Upper lobe of right lung (tissue), 1 donor: ENCODE measurements around the gene MYO1B. TPM values are rescaled to one million over a fixed set of nuclear protein-coding genes. Genes with fewer than 3 reads are reported as not detected.

Experiments used
- ATAC-seq: fragments of 200-7000 bp; cut with Tn5 transposase; one replicate; pipeline ENCODE4 v1.9.1; 2020; ENCODE audit warnings: mild to moderate bottlenecking, moderate library complexity
- DNase-seq: peaks from one replicate; pipeline ENCODE4 v3.0.0-alpha.2; 2020
- H3K27ac ChIP-seq: fragments of 200-600 bp; one replicate; pipeline ENCODE4 v1.8.0; 2022
- H3K27me3 ChIP-seq: fragments of 200-600 bp; one replicate; pipeline ENCODE4 v1.8.0; 2022; ENCODE audit warnings: mild to moderate bottlenecking
- H3K36me3 ChIP-seq: fragments of 200-600 bp; one replicate; pipeline ENCODE4 v1.8.0; 2022
- H3K4me1 ChIP-seq: fragments of 200-600 bp; one replicate; pipeline ENCODE4 v1.8.0; 2022
- H3K4me3 ChIP-seq: fragments of 200-600 bp; one replicate; pipeline ENCODE4 v1.8.0; 2022; ENCODE audit warnings: mild to moderate bottlenecking
- H3K9me3 ChIP-seq: fragments of 200-600 bp; one replicate; pipeline ENCODE4 v1.8.0; 2022
- intact Hi-C: fragments of 100-400 bp; cut with DNase I; formaldehyde crosslinking; loops from one replicate; pipeline ENCODE4 v1.11.0; 2022
- total RNA-seq: library from RNA; stranded (reverse); fragmentation: NEBNext Ultra II Directional; extraction: Animal tissue kit (Norgen Biotek cat#: 25700); gene quantifications from one replicate; pipeline ENCODE4 v1.2.1, GENCODE V29; 2021
- TF ChIP-seq, protein P1 (sequence below): fragments of 200-600 bp; IDR thresholded peaks from one replicate; pipeline ENCODE4 v1.8.0; 2022; ENCODE audit warnings: antibody characterized with exemption
- donor health status: DM: no; HTN: yes; CAD: no; lungs with severe emphysema.

Gene MYO1B
- total RNA-seq, 1 donor from 2014 or later, result 231 TPM

GRCh38 chr2:191226196-191226595 is 19.0 kb upstream of the MYO1B start:
- Histone ChIP-seq H3K27ac (no peak overlapping the region), H3K4me3 (no peak overlapping the region), H3K9me3 (no peaks in the 10 kb centered on the region), H3K27me3 (no peaks in the 10 kb centered on the region), H3K4me1 (no peaks in the 10 kb centered on the region), H3K36me3 (no peaks in the 10 kb centered on the region)
- intact Hi-C loops, result loop anchor here (10.0 kb wide), 1 partner anchor 279 kb away; no protein-coding TSS in a partner anchor
- ATAC-seq (no peak), DNase-seq (no peak)
- TF ChIP-seq, protein P1, sequence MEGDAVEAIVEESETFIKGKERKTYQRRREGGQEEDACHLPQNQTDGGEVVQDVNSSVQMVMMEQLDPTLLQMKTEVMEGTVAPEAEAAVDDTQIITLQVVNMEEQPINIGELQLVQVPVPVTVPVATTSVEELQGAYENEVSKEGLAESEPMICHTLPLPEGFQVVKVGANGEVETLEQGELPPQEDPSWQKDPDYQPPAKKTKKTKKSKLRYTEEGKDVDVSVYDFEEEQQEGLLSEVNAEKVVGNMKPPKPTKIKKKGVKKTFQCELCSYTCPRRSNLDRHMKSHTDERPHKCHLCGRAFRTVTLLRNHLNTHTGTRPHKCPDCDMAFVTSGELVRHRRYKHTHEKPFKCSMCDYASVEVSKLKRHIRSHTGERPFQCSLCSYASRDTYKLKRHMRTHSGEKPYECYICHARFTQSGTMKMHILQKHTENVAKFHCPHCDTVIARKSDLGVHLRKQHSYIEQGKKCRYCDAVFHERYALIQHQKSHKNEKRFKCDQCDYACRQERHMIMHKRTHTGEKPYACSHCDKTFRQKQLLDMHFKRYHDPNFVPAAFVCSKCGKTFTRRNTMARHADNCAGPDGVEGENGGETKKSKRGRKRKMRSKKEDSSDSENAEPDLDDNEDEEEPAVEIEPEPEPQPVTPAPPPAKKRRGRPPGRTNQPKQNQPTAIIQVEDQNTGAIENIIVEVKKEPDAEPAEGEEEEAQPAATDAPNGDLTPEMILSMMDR, result no peak

GRCh38 chr2:191228333-191228732 is 16.9 kb upstream of the MYO1B start:
- Histone ChIP-seq H3K27ac (no peak overlapping the region), H3K27me3 (no peaks in the 10 kb centered on the region), H3K9me3 (no peaks in the 10 kb centered on the region), H3K4me1 (no peaks in the 10 kb centered on the region), H3K36me3 (no peaks in the 10 kb centered on the region), H3K4me3 (no peak overlapping the region)
- intact Hi-C loops, result loop anchor here (10.0 kb wide), 1 partner anchor 276 kb away; no protein-coding TSS in a partner anchor
- DNase-seq (no peak), ATAC-seq (no peak)
- TF ChIP-seq, protein P1, result no peak

- Histone ChIP-seq H3K9me3 (no peaks in the 10 kb centered on the region), H3K4me3 (no peak overlapping the region), H3K36me3 (no peaks in the 10 kb centered on the region), H3K4me1 (no peaks in the 10 kb centered on the region), H3K27me3 (no peaks in the 10 kb centered on the region), H3K27ac (no peak overlapping the region)
- ATAC-seq, result peak; percentile 48
- intact Hi-C loops, result loop anchor here (10.0 kb wide), 1 partner anchor 276 kb away; no protein-coding TSS in a partner anchor
- TF ChIP-seq, protein P1, result no peak
- no peak for DNase-seq
Observed at GRCh38 chr2:191228861-191229260, 16.3 kb upstream of the MYO1B start.

GRCh38 chr2:191230174-191230573 is 15.0 kb upstream of the MYO1B start:
- no peak for DNase-seq
- TF ChIP-seq, protein P1, result no peak
- intact Hi-C loops, result no loop called here
- Histone ChIP-seq H3K9me3 (no peaks in the 10 kb centered on the region), H3K4me1 (no peaks in the 10 kb centered on the region), H3K36me3 (no peaks in the 10 kb centered on the region), H3K27ac (no peak overlapping the region), H3K4me3 (no peak overlapping the region), H3K27me3 (no peaks in the 10 kb centered on the region)
- peak; percentile 57 for ATAC-seq

GRCh38 chr2:191231995-191232394 is 13.2 kb upstream of the MYO1B start:
- Histone ChIP-seq H3K4me1 (no peaks in the 10 kb centered on the region), H3K27ac (no peak overlapping the region), H3K9me3 (no peaks in the 10 kb centered on the region), H3K36me3 (no peaks in the 10 kb centered on the region), H3K27me3 (no peaks in the 10 kb centered on the region), H3K4me3 (no peak overlapping the region)
- intact Hi-C loops, result no loop called here
- DNase-seq (no peak), ATAC-seq (no peak)
- TF ChIP-seq, protein P1, result peak; percentile 53

DNA sequence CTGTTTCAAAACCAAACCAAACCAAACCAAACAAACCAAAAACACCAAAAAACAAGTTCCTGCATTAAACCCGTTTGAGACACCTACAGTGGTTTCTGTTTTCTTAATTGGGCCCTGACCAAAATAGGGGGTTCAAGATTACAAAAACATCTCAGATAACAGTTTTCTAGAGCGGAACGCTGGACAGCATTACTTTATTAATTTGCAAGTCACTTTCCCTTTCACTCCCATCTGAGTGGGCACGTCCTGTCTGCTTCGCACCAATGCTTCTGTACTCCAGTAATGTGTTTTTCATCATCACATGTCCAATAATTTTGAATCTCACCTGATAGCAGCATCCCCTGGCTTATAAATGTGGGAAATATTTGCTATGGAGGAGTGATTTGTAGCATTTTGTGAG is 11.7 kb upstream of the MYO1B start:
- Histone ChIP-seq H3K27me3 (no peaks in the 10 kb centered on the region), H3K4me3 (no peak overlapping the region), H3K27ac (no peak overlapping the region), H3K9me3 (no peaks in the 10 kb centered on the region), H3K4me1 (no peaks in the 10 kb centered on the region), H3K36me3 (no peaks in the 10 kb centered on the region)
- TF ChIP-seq, protein P1, result no peak
- ATAC-seq, result no peak
- DNase-seq, result no peak
- intact Hi-C loops, result no loop called here
